T-cell (primary cell): ENCODE measurements around the gene GCNT2. TPM values are rescaled to one million over a fixed set of nuclear protein-coding genes. Genes with fewer than 3 reads are reported as not detected.
"Not testable (repeated sequence)": the region's sequence is repeated elsewhere in the genome, so short reads cannot be mapped to it uniquely, and the experiment has no call there.

Experiments
- ATAC-seq, 4 experiments: fragments of 200-7000 bp in 3 of 4; fragments of 150-1000 bp in 1 of 4; cut with Tn5 transposase; replicated peaks in 1 of 4; 1 replicate in 3 of 4; 2 replicates in 1 of 4; pipeline ENCODE4 v1.10.0; 2021; ENCODE audit warnings: moderate library complexity in 3 of 4, mild to moderate bottlenecking in 2 of 4, moderate number of reproducible peaks in 1 of 4
- CTCF ChIA-PET, 2 donors: fragments of 300-600 bp; sonication (Branson Sonifier 250); formaldehyde crosslinking; loops; one replicate each; lab custom pipeline; 2022; ENCODE audit warnings: antibody characterized with exemption in 2 of 2; lab: Charles Lee
- POLR2A ChIA-PET, 2 donors: fragments of 300-600 bp; sonication (Branson Sonifier 250); formaldehyde crosslinking; loops; one replicate each; lab custom pipeline; 2022; ENCODE audit warnings: antibody characterized with exemption in 2 of 2; lab: Charles Lee
- DNase-seq, 35 experiments: peaks; one replicate each; pipeline versions ENCODE4 v3.0.0 to v3.0.0-alpha.2; 2013 to 2023
- H3K27ac ChIP-seq: one replicate; pipeline ENCODE4 v1.5.1; 2013; ENCODE audit warnings: low read length
- H3K27me3 ChIP-seq, 2 experiments: replicated peaks in 1 of 2; 1 replicate in 1 of 2; 2 replicates in 1 of 2; pipeline versions ENCODE4 v1.6.1 to v1.7.0; 2013; ENCODE audit warnings: low read length in 1 of 2, mixed read lengths in 1 of 2; ENCODE audit not compliant: control insufficient read depth in 2 of 2, insufficient read depth in 2 of 2; ENCODE audit errors: extremely low read depth in 1 of 2
- H3K36me3 ChIP-seq, 2 donors: 1 replicate in 1 of 2; 2 replicates in 1 of 2; pipeline versions ENCODE4 v1.6.1 to v1.7.0; 2013; ENCODE audit warnings: low read length in 1 of 2; ENCODE audit not compliant: control insufficient read depth in 2 of 2, insufficient read depth in 1 of 2; ENCODE audit errors: extremely low read depth in 1 of 2
- H3K4me1 ChIP-seq, 2 experiments: 1 replicate in 1 of 2; 2 replicates in 1 of 2; pipeline versions ENCODE4 v1.6.1 to v1.7.0; 2013; ENCODE audit warnings: low read length in 2 of 2, mixed read lengths in 1 of 2; ENCODE audit not compliant: insufficient read depth in 2 of 2, control insufficient read depth in 1 of 2; ENCODE audit errors: extremely low read depth in 1 of 2
- H3K4me3 ChIP-seq, 2 donors: 1 replicate in 1 of 2; 2 replicates in 1 of 2; pipeline versions ENCODE4 v1.5.1 to v1.7.0; 2013; ENCODE audit warnings: mild to moderate bottlenecking in 2 of 2, low read length in 1 of 2, moderate library complexity in 1 of 2; ENCODE audit not compliant: control insufficient read depth in 1 of 2; ENCODE audit errors: extremely low read depth in 1 of 2
- H3K9me3 ChIP-seq: 2 replicates; pipeline ENCODE4 v1.7.0; 2013
- H3K27ac Mint-ChIP-seq, 2 donors: one replicate each; pipeline ENCODE4 v1.8.0; 2020 to 2021; ENCODE audit warnings: mild to moderate bottlenecking in 2 of 2, mixed read lengths in 2 of 2
- H3K27me3 Mint-ChIP-seq, 2 donors: one replicate each; pipeline ENCODE4 v1.8.0; 2021 to 2022; ENCODE audit warnings: mixed read lengths in 2 of 2
- H3K36me3 Mint-ChIP-seq: one replicate; pipeline ENCODE4 v1.8.0; 2021; ENCODE audit warnings: mixed read lengths
- H3K4me1 Mint-ChIP-seq, 3 donors: one replicate each; pipeline ENCODE4 v1.8.0; 2020 to 2022; ENCODE audit warnings: mixed read lengths in 3 of 3, mild to moderate bottlenecking in 1 of 3
- H3K4me3 Mint-ChIP-seq, 3 donors: one replicate each; pipeline ENCODE4 v1.8.0; 2020 to 2022; ENCODE audit warnings: mild to moderate bottlenecking in 3 of 3, mixed read lengths in 3 of 3, moderate library complexity in 3 of 3
- H3K9me3 Mint-ChIP-seq, 3 donors: one replicate each; pipeline ENCODE4 v1.8.0; 2020 to 2022; ENCODE audit warnings: mixed read lengths in 3 of 3
- WGBS: methylation state at CpG from one replicate; pipeline ENCODE4 v1.1.5; 2013; ENCODE audit warnings: missing lambda C conversion rate; ENCODE audit not compliant: insufficient coverage; 5-methylcytosine and 5-hydroxymethylcytosine counted together
- total RNA-seq, 35 experiments: library from RNA in 6 of 35; stranded (reverse) in 6 of 35; fragments of 120-200 nt in 1 of 35; gene quantifications; one replicate each; pipeline versions ENCODE4 v1.2.1 to v1.2.4 and lab custom pipeline; 2013 to 2026

The GCNT2 gene
- total RNA-seq, 5 donors from 2014 or later (not counting 1 experiment from before 2014, with no cell fraction given): 2.2 to 6.8 (median 2.9) TPM

- CTCF ChIA-PET: no interaction called here
- Mint-ChIP-seq H3K27ac (no peak overlapping the region), H3K9me3 (no peaks in the 10 kb centered on the region), H3K4me1 (peaks cover 0 to 6% (median 0%) of the 10 kb centered on the region in 3 donors), H3K27me3 (no peaks in the 10 kb centered on the region), H3K36me3 (peaks cover 3% of the 10 kb centered on the region), H3K4me3 (no peak overlapping the region)
- no peak overlapping the region for H3K27ac ChIP-seq
- no peaks in the 10 kb centered on the region for H3K27me3 ChIP-seq
- H3K36me3 ChIP-seq: no peaks in the 10 kb centered on the region
- POLR2A ChIA-PET: interaction anchor here in 1 of 2 donors (0.6 kb wide), 2 partner anchors 12 to 939 kb away, joined by 3 read pairs; no protein-coding TSS in a partner anchor
- no peaks in the 10 kb centered on the region for H3K9me3 ChIP-seq
- WGBS: 98% methylated on average over 6 of the region's 8 CpGs
- ATAC-seq (no peak), DNase-seq (no peak)
- no peak overlapping the region for H3K4me3 ChIP-seq
- H3K4me1 ChIP-seq: no peaks in the 10 kb centered on the region
Measured at GRCh38 chr6:10577112-10577511, 56.0 kb downstream of the GCNT2 start.

GRCh38 chr6:10578723-10579122 is 57.6 kb downstream of the GCNT2 start:
- Mint-ChIP-seq H3K36me3 (peaks cover 3% of the 10 kb centered on the region), H3K27me3 (no peaks in the 10 kb centered on the region), H3K4me1 (peaks cover 0 to 13% (median 3%) of the 10 kb centered on the region in 3 donors), H3K27ac (no peak overlapping the region), H3K9me3 (no peaks in the 10 kb centered on the region), H3K4me3 (no peak overlapping the region)
- no peaks in the 10 kb centered on the region for H3K9me3 ChIP-seq
- H3K27ac ChIP-seq: no peak overlapping the region
- ChIA-PET CTCF (interaction anchor here (0.6 to 0.7 kb wide), 2 partner anchors 200 to 492 kb away, joined by 3 to 10 read pairs; no protein-coding TSS in a partner anchor), POLR2A (no interaction called here)
- no peaks in the 10 kb centered on the region for H3K4me1 ChIP-seq
- no peak overlapping the region for H3K4me3 ChIP-seq
- no peaks in the 10 kb centered on the region for H3K27me3 ChIP-seq
- ATAC-seq (no peak), DNase-seq (no peak)
- H3K36me3 ChIP-seq: no peaks in the 10 kb centered on the region
- WGBS: 100% methylated on average over 5 of the region's 5 CpGs

GRCh38 chr6:10579803-10580202 is 58.7 kb downstream of the GCNT2 start:
- ChIA-PET POLR2A (interaction anchor here in 1 of 2 donors (0.7 kb wide), 2 partner anchors 18 to 981 kb away, joined by 7 to 8 read pairs; no protein-coding TSS in a partner anchor), CTCF (interaction anchor here in 1 of 2 donors (0.6 kb wide), 1 partner anchor 986 kb away, joined by 3 read pairs; no protein-coding TSS in a partner anchor)
- H3K9me3 ChIP-seq: no peaks in the 10 kb centered on the region
- no peak overlapping the region for H3K27ac Mint-ChIP-seq
- H3K4me1 ChIP-seq: no peaks in the 10 kb centered on the region
- no peak overlapping the region for H3K4me3 Mint-ChIP-seq
- H3K9me3 Mint-ChIP-seq: no peaks in the 10 kb centered on the region
- H3K27me3 Mint-ChIP-seq: no peaks in the 10 kb centered on the region
- WGBS: 93% methylated on average over 3 of the region's 4 CpGs
- H3K4me1 Mint-ChIP-seq: peaks cover 0 to 13% (median 3%) of the 10 kb centered on the region in 3 donors
- DNase-seq (no peak), ATAC-seq (no peak)
- no peak overlapping the region for H3K27ac ChIP-seq
- no peaks in the 10 kb centered on the region for H3K36me3 ChIP-seq
- H3K36me3 Mint-ChIP-seq: peaks cover 3% of the 10 kb centered on the region
- H3K4me3 ChIP-seq: no peak overlapping the region
- H3K27me3 ChIP-seq: no peaks in the 10 kb centered on the region

DNA sequence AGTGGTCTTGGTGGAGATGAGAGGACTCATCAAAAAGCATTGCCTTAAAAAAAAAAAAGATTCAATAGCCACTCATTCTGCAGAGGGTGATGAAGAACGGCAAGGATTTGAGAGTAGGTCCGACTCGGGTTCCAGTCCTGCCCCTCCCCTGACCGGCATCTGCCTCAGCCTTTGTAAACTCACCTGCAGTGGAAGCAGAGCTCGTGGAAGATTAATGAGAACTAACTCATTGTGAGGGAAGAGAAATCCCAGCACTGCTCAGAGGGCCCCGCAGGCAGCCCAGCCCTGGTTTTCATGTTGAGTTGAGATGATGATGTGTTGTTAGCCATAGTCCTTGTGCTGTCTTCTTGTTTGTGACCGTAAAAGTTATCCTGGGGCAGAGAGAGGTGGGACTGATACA is 59.4 kb downstream of the GCNT2 start:
- Histone ChIP-seq H3K27me3 (no peaks in the 10 kb centered on the region), H3K9me3 (no peaks in the 10 kb centered on the region), H3K36me3 (no peaks in the 10 kb centered on the region), H3K4me1 (no peaks in the 10 kb centered on the region), H3K27ac (no peak overlapping the region), H3K4me3 (no peak overlapping the region)
- H3K9me3 Mint-ChIP-seq: no peaks in the 10 kb centered on the region
- peaks cover 7% of the 10 kb centered on the region for H3K36me3 Mint-ChIP-seq
- H3K4me1 Mint-ChIP-seq: peaks cover 0 to 13% (median 3%) of the 10 kb centered on the region in 3 donors
- DNase-seq: no peak
- no peak overlapping the region for H3K27ac Mint-ChIP-seq
- POLR2A ChIA-PET: interaction anchor here in 1 of 2 donors (0.5 kb wide), 1 partner anchor 199 kb away, joined by 12 read pairs; no protein-coding TSS in a partner anchor
- no peak for ATAC-seq
- WGBS: 93% methylated on average over 5 of the region's 7 CpGs
- CTCF ChIA-PET: no interaction called here
- no peak overlapping the region for H3K4me3 Mint-ChIP-seq
- no peaks in the 10 kb centered on the region for H3K27me3 Mint-ChIP-seq

DNA sequence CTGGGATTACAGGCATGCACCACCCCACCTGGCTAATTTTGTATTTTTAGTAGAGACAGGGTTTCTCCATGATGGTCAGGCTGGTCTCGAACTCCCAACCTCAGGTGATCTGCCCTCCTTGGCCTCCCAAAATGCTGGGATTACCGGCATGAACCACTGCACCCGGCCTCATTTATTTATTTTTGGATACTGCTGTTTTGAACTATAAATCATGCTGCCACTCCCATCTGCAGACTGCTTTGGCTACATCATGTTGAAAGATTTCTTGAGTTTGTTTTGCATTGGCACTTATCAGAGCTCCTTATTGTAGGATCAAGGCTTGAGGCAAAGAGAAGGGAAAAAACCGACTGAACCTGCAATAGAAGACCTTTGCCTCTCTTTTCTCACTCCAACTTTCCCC is 60.3 kb downstream of the GCNT2 start:
- H3K27me3 Mint-ChIP-seq, H3K9me3 ChIP-seq, H3K27me3 ChIP-seq, H3K9me3 Mint-ChIP-seq, DNase-seq, CTCF ChIA-PET, H3K4me1 ChIP-seq, H3K27ac Mint-ChIP-seq, POLR2A ChIA-PET, H3K4me3 ChIP-seq, H3K4me3 Mint-ChIP-seq, H3K36me3 Mint-ChIP-seq, ATAC-seq, H3K36me3 ChIP-seq, H3K27ac ChIP-seq: not testable (repeated sequence)
- WGBS: 67% methylated on average over 1 of the region's 4 CpGs
- peaks cover 0 to 13% (median 3%) of the 10 kb centered on the region in 3 donors for H3K4me1 Mint-ChIP-seq

DNA sequence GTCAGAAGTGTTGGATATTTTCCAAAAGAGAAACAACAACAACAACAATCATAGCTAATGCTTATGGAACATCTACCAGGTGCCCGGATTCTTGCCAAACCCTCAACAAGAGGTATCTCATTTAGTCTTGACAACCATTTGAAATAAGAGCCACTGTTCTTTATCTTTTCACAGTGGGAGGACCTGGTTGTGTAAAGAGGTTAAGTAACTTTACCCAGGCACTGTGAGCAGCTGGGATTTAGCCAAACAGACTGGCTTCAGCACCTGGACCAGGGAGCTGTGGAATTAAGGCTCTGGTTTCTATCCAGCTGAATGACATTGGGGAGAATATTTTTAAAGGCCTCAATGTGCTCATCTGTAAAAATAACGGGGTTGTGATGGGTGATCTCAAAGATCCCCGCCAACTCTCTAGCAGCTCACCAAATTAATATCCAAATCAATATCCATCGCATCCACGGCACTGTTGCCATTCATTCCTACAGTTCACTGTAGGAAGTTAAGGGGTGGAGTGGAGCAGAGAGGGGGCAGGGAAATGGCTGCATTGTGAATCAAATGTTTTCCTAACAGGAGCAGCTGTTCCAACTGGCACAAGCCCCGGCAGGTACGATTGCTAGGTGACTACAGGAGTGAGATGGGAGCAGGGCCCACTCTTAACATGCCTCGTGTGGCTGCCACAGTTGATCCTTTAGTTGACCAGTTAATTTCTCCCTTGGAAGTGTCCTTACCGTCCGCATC is 61.8 kb downstream of the GCNT2 start:
- Histone ChIP-seq H3K4me1 (no peaks in the 10 kb centered on the region), H3K27ac (no peak overlapping the region), H3K4me3 (no peak overlapping the region), H3K9me3 (no peaks in the 10 kb centered on the region), H3K36me3 (no peaks in the 10 kb centered on the region), H3K27me3 (no peaks in the 10 kb centered on the region)
- Mint-ChIP-seq H3K36me3 (peaks cover 7% of the 10 kb centered on the region), H3K9me3 (no peaks in the 10 kb centered on the region), H3K27ac (no peak overlapping the region), H3K4me1 (peaks cover 2 to 13% (median 3%) of the 10 kb centered on the region in 3 donors), H3K4me3 (no peak overlapping the region), H3K27me3 (no peaks in the 10 kb centered on the region)
- ATAC-seq (no peak), DNase-seq (no peak)
- CTCF ChIA-PET: no interaction called here
- WGBS: 87% methylated on average over 5 of the region's 10 CpGs
- POLR2A ChIA-PET: interaction anchor here in 1 of 2 donors (0.6 kb wide), 1 partner anchor 9 kb away, joined by 3 read pairs; no protein-coding TSS in a partner anchor
